GM18909 (cell line): Measurements from ENCODE around the gene EGFR.

Experiments
- ATAC-seq: cut with Tn5 transposase; IDR thresholded peaks from one replicate; pipeline ENCODE4 v1.9.1; 2021; ENCODE audit warnings: mild to moderate bottlenecking; ENCODE audit not compliant: unreplicated experiment, poor library complexity

EGFR gene

DNA sequence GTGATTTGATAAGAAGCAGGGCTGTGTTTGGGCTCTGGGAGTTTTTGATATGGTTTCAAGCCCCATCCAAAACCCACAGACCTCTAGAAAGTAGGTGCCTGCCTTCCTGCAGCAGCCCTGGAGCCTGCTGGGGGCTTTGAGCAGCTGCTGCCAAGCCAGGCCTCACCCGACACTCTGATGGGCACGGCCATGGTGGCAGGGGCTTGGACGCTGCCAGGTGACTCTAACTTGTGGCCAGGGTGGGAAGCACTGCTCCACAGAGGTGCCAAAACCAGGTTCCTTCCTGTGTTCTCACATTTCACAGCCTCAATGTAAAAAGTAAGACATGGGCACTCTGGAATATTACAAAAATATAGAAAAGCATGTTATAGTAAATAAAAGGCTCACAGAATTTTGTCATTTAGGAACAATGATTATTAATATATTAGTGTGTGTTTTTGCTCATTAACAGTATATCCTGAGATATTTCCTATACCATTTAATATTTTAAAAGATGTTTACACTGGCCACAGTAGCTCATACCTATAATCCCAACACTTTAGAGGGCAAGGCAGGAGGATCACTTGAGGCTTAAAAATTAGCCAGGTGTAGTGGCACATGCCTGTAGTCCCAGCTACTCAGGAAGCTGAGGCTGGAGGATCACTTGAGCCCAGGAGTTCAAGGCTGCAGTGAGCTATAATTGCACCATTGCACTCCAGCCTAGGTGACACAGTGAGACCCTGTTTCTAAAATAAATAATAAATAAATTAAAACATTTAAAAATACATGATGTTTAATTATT is 95.1 kb downstream of the EGFR start:
- ATAC-seq: no peak

GRCh38 chr7:55117286-55117685 is 98.5 kb downstream of the EGFR start:
- ATAC-seq: no peak

- ATAC-seq: no peak
Observed at GRCh38 chr7:55118426-55118825, 99.6 kb downstream of the EGFR start.

DNA sequence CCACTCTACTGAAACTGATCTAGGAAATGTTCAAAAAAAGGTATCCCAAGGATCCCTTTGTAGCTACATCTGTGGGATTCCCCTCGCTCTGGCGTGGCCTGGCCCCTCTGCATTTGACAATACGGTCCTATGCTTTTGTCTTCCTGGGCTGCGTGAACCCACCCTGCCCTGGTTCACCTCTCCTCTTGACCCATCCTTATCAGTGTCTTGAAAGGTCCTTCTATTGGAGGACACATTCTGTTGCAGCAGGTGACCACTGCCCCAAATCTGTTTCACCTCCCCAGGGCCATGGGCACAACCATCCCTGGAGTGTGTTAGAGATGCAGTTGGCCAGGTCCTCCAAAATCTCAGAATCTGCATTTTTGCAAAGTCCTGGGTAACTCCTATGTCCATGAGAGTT is 100.8 kb downstream of the EGFR start:
- no peak for ATAC-seq

DNA sequence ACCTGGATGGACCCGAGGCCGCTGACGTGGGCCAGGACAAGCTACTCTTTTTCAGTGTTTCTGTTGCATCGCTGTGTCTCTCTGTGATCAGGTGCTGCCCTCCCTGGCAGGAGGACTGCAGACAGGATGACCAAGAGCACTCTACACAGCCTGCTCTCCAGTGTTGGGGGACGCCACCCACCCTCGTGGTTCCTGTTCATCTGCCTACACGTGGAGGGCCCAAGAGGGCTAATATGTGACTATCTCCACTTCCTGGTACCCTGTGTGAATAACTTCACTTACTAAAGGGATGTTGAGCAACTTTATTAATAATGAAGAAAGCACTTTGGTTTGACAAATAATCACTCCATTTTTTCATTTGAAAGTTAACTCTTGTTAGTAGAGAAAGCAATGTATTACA is 101.3 kb downstream of the EGFR start:
- no peak for ATAC-seq

GRCh38 chr7:55120501-55121198 is 101.8 kb downstream of the EGFR start:
- ATAC-seq: no peak

- ATAC-seq: no peak
Observed at GRCh38 chr7:55121249-55121648, 102.4 kb downstream of the EGFR start.

DNA sequence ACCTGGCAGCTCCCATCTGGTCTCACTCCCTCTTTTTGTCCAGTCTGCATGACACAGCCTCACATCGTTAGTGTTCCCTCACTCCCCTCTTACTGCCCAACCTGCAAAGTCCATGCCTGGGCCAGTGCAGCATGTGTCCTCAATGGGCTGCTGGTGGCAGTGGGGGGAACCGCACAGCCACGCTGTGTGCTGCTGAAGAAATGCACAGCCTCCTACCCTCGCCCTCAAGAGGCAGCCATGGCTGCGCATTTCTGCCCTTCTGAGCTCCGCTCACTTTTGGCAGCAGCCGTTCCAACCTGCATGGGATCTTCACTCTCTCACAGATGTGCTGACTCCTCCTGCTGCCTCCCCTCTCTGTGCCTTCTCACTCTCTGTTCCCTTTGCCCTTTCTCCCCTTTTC is 103.4 kb downstream of the EGFR start:
- no peak for ATAC-seq

GRCh38 chr7:55124989-55125875 is 106.4 kb downstream of the EGFR start:
- ATAC-seq: no peak

GRCh38 chr7:55127135-55127551 is 108.3 kb downstream of the EGFR start:
- no peak for ATAC-seq

GRCh38 chr7:55127622-55128081 is 108.8 kb downstream of the EGFR start:
- ATAC-seq: no peak

GRCh38 chr7:55128693-55129394 is 110.0 kb downstream of the EGFR start:
- ATAC-seq: no peak

GRCh38 chr7:55129541-55130394 is 111.0 kb downstream of the EGFR start:
- no peak for ATAC-seq

- no peak for ATAC-seq
Observed at GRCh38 chr7:55130395-55131141, 111.8 kb downstream of the EGFR start.

- ATAC-seq: no peak
Observed at GRCh38 chr7:55131142-55131929, 112.5 kb downstream of the EGFR start.

- ATAC-seq: no peak
Observed at GRCh38 chr7:55132550-55132889, 113.7 kb downstream of the EGFR start.

GRCh38 chr7:55132890-55133551 is 114.2 kb downstream of the EGFR start:
- no peak for ATAC-seq
